ENCODE measurements around the gene ZBTB12. TPM values are rescaled to one million over a fixed set of nuclear protein-coding genes. Genes with fewer than 3 reads are reported as not detected.
"Not testable (repeated sequence)": the region's sequence is repeated elsewhere in the genome, so short reads cannot be mapped to it uniquely, and the experiment has no call there.

ZBTB12 gene
- total and polyA plus RNA-seq, 5 donors from 2014 or later = 0.20 TPM; not detected in 4

GRCh38 chr6:31933537-31933936 is 31.7 kb upstream of the ZBTB12 start:
- Mint-ChIP-seq H3K4me1 (peaks cover 0 to 2% (median 0%) of the 10 kb centered on the region in 4 donors), H3K27ac (no peak overlapping the region), H3K9me3 (no peaks in the 10 kb centered on the region), H3K4me3 (no peak overlapping the region), H3K36me3 (no peaks in the 10 kb centered on the region), H3K27me3 (peaks cover 8% of the 10 kb centered on the region)
- Histone ChIP-seq H3K27ac (ENCODE audit: insufficient read depth, low read length, poor library complexity, severe bottlenecking) (no peak overlapping the region), H3K4me1 (ENCODE audit: control insufficient read depth, insufficient read depth, low read length, poor library complexity, severe bottlenecking) (no peaks in the 10 kb centered on the region), H3K36me3 (ENCODE audit: control insufficient read depth, insufficient read depth, low read length) (no peaks in the 10 kb centered on the region), H3K4me3 (ENCODE audit: low read depth, low read length) (no peak overlapping the region), H3K9me3 (ENCODE audit: control insufficient read depth in 2 of 2, low read length in 2 of 2) (no peaks in the 10 kb centered on the region), H3K27me3 (ENCODE audit: control insufficient read depth, insufficient read depth, low read length) (no peaks in the 10 kb centered on the region)
- no peak for ATAC-seq (ENCODE audit: low read depth in 2 of 2)
- no peak for DNase-seq

GRCh38 chr6:31932137-31932536 is 30.3 kb upstream of the ZBTB12 start:
- H3K9me3 ChIP-seq (ENCODE audit: control insufficient read depth in 2 of 2, low read length in 2 of 2); H3K27me3 ChIP-seq (ENCODE audit: control insufficient read depth, insufficient read depth, low read length); H3K4me1 ChIP-seq (ENCODE audit: control insufficient read depth, insufficient read depth, low read length, poor library complexity, severe bottlenecking); H3K27ac ChIP-seq (ENCODE audit: insufficient read depth, low read length, poor library complexity, severe bottlenecking); H3K4me1 Mint-ChIP-seq; H3K4me3 Mint-ChIP-seq; H3K27me3 Mint-ChIP-seq; ATAC-seq (ENCODE audit: low read depth in 2 of 2); H3K36me3 Mint-ChIP-seq; H3K9me3 Mint-ChIP-seq; DNase-seq; H3K36me3 ChIP-seq (ENCODE audit: control insufficient read depth, insufficient read depth, low read length); H3K4me3 ChIP-seq (ENCODE audit: low read depth, low read length); H3K27ac Mint-ChIP-seq: not testable (repeated sequence)

GRCh38 chr6:31930962-31931361 is 29.1 kb upstream of the ZBTB12 start:
- no peaks in the 10 kb centered on the region for H3K9me3 ChIP-seq (ENCODE audit: control insufficient read depth in 2 of 2, low read length in 2 of 2)
- no peaks in the 10 kb centered on the region for H3K27me3 ChIP-seq (ENCODE audit: control insufficient read depth, insufficient read depth, low read length)
- no peaks in the 10 kb centered on the region for H3K36me3 ChIP-seq (ENCODE audit: control insufficient read depth, insufficient read depth, low read length)
- ATAC-seq (ENCODE audit: low read depth in 2 of 2) (no peak), DNase-seq (no peak)
- peaks cover 4% of the 10 kb centered on the region for H3K27me3 Mint-ChIP-seq
- H3K4me3 Mint-ChIP-seq = no peak overlapping the region
- no peaks in the 10 kb centered on the region for H3K36me3 Mint-ChIP-seq
- H3K4me3 ChIP-seq (ENCODE audit: low read depth, low read length) = no peak overlapping the region
- no peak overlapping the region for H3K27ac Mint-ChIP-seq
- no peak overlapping the region for H3K27ac ChIP-seq (ENCODE audit: insufficient read depth, low read length, poor library complexity, severe bottlenecking)
- no peaks in the 10 kb centered on the region for H3K9me3 Mint-ChIP-seq
- H3K4me1 ChIP-seq (ENCODE audit: control insufficient read depth, insufficient read depth, low read length, poor library complexity, severe bottlenecking) = no peaks in the 10 kb centered on the region
- H3K4me1 Mint-ChIP-seq = peaks cover 0 to 2% (median 0%) of the 10 kb centered on the region in 4 donors

- no peak overlapping the region for H3K27ac Mint-ChIP-seq
- no peak overlapping the region for H3K27ac ChIP-seq (ENCODE audit: insufficient read depth, low read length, poor library complexity, severe bottlenecking)
- peaks cover 4% of the 10 kb centered on the region for H3K27me3 Mint-ChIP-seq
- DNase-seq (no peak), ATAC-seq (ENCODE audit: low read depth in 2 of 2) (no peak)
- H3K4me1 ChIP-seq (ENCODE audit: control insufficient read depth, insufficient read depth, low read length, poor library complexity, severe bottlenecking) = no peaks in the 10 kb centered on the region
- peaks cover 0 to 2% (median 0%) of the 10 kb centered on the region in 4 donors for H3K4me1 Mint-ChIP-seq
- no peaks in the 10 kb centered on the region for H3K36me3 ChIP-seq (ENCODE audit: control insufficient read depth, insufficient read depth, low read length)
- H3K9me3 ChIP-seq (ENCODE audit: control insufficient read depth in 2 of 2, low read length in 2 of 2) = no peaks in the 10 kb centered on the region
- H3K4me3 ChIP-seq (ENCODE audit: low read depth, low read length) = no peak overlapping the region
- no peaks in the 10 kb centered on the region for H3K27me3 ChIP-seq (ENCODE audit: control insufficient read depth, insufficient read depth, low read length)
- no peaks in the 10 kb centered on the region for H3K9me3 Mint-ChIP-seq
- no peaks in the 10 kb centered on the region for H3K36me3 Mint-ChIP-seq
- H3K4me3 Mint-ChIP-seq = no peak overlapping the region
These were observed 26.7 kb upstream of the ZBTB12 start for GRCh38 chr6:31928672-31928939.

GRCh38 chr6:31927863-31928671 is 26.2 kb upstream of the ZBTB12 start:
- Histone ChIP-seq H3K9me3 (ENCODE audit: control insufficient read depth in 2 of 2, low read length in 2 of 2) (no peaks in the 10 kb centered on the region), H3K27me3 (ENCODE audit: control insufficient read depth, insufficient read depth, low read length) (no peaks in the 10 kb centered on the region), H3K27ac (ENCODE audit: insufficient read depth, low read length, poor library complexity, severe bottlenecking) (no peak overlapping the region), H3K4me1 (ENCODE audit: control insufficient read depth, insufficient read depth, low read length, poor library complexity, severe bottlenecking) (no peaks in the 10 kb centered on the region), H3K4me3 (ENCODE audit: low read depth, low read length) (no peak overlapping the region), H3K36me3 (ENCODE audit: control insufficient read depth, insufficient read depth, low read length) (no peaks in the 10 kb centered on the region)
- ATAC-seq (ENCODE audit: low read depth in 2 of 2) = no peak
- no peak for DNase-seq
- H3K4me3 Mint-ChIP-seq = no peak overlapping the region
- peaks cover 0 to 3% (median under 1%) of the 10 kb centered on the region in 4 donors for H3K4me1 Mint-ChIP-seq
- H3K27me3 Mint-ChIP-seq = no peaks in the 10 kb centered on the region
- no peaks in the 10 kb centered on the region for H3K9me3 Mint-ChIP-seq
- H3K27ac Mint-ChIP-seq = no peak overlapping the region
- no peaks in the 10 kb centered on the region for H3K36me3 Mint-ChIP-seq

GRCh38 chr6:31927242-31927862 is 25.5 kb upstream of the ZBTB12 start, which contains the start of gene C2:
Gene C2 (plus strand): TSS chr6:31927717. CDS start chr6:31927753, 36 bp downstream.
- Mint-ChIP-seq H3K27me3 (no peaks in the 10 kb centered on the region), H3K4me1 (peaks cover 0 to 4% (median 1%) of the 10 kb centered on the region in 4 donors), H3K27ac (no peak within 1 kb of the TSS), H3K36me3 (no peaks in the 10 kb centered on the region), H3K4me3 (no peak within 1 kb of the TSS), H3K9me3 (no peaks in the 10 kb centered on the region)
- Histone ChIP-seq H3K27ac (ENCODE audit: insufficient read depth, low read length, poor library complexity, severe bottlenecking) (no peak within 1 kb of the TSS), H3K36me3 (ENCODE audit: control insufficient read depth, insufficient read depth, low read length) (no peaks in the 10 kb centered on the region), H3K4me3 (ENCODE audit: low read depth, low read length) (no peak within 1 kb of the TSS), H3K4me1 (ENCODE audit: control insufficient read depth, insufficient read depth, low read length, poor library complexity, severe bottlenecking) (no peaks in the 10 kb centered on the region), H3K27me3 (ENCODE audit: control insufficient read depth, insufficient read depth, low read length) (no peaks in the 10 kb centered on the region), H3K9me3 (ENCODE audit: control insufficient read depth in 2 of 2, low read length in 2 of 2) (no peaks in the 10 kb centered on the region)
- ATAC-seq (ENCODE audit: low read depth in 2 of 2) (no peak), DNase-seq (no peak)

GRCh38 chr6:31922942-31923341 is 21.1 kb upstream of the ZBTB12 start:
- H3K27me3 Mint-ChIP-seq = peaks cover 10% of the 10 kb centered on the region
- H3K27ac ChIP-seq (ENCODE audit: insufficient read depth, low read length, poor library complexity, severe bottlenecking) = no peak overlapping the region
- H3K4me3 ChIP-seq (ENCODE audit: low read depth, low read length) = no peak overlapping the region
- ATAC-seq (ENCODE audit: low read depth in 2 of 2) = no peak
- no peaks in the 10 kb centered on the region for H3K9me3 Mint-ChIP-seq
- peak overlapping the region in 1 of 3 donors; percentile 67 for H3K27ac Mint-ChIP-seq
- H3K36me3 Mint-ChIP-seq = no peaks in the 10 kb centered on the region
- DNase-seq = peak in 2 of 3 donors; percentile 13 to 31
- no peak overlapping the region for H3K4me3 Mint-ChIP-seq
- H3K36me3 ChIP-seq (ENCODE audit: control insufficient read depth, insufficient read depth, low read length) = no peaks in the 10 kb centered on the region
- no peaks in the 10 kb centered on the region for H3K9me3 ChIP-seq (ENCODE audit: control insufficient read depth in 2 of 2, low read length in 2 of 2)
- H3K4me1 Mint-ChIP-seq = peaks cover 0 to 2% (median under 1%) of the 10 kb centered on the region in 4 donors
- H3K4me1 ChIP-seq (ENCODE audit: control insufficient read depth, insufficient read depth, low read length, poor library complexity, severe bottlenecking) = no peaks in the 10 kb centered on the region
- no peaks in the 10 kb centered on the region for H3K27me3 ChIP-seq (ENCODE audit: control insufficient read depth, insufficient read depth, low read length)

- Mint-ChIP-seq H3K36me3 (no peaks in the 10 kb centered on the region), H3K27me3 (peaks cover 10% of the 10 kb centered on the region), H3K4me3 (no peak overlapping the region), H3K4me1 (peaks cover 0 to 2% (median under 1%) of the 10 kb centered on the region in 4 donors), H3K27ac (no peak overlapping the region), H3K9me3 (no peaks in the 10 kb centered on the region)
- Histone ChIP-seq H3K36me3 (ENCODE audit: control insufficient read depth, insufficient read depth, low read length) (no peaks in the 10 kb centered on the region), H3K4me3 (ENCODE audit: low read depth, low read length) (no peak overlapping the region), H3K27me3 (ENCODE audit: control insufficient read depth, insufficient read depth, low read length) (no peaks in the 10 kb centered on the region), H3K9me3 (ENCODE audit: control insufficient read depth in 2 of 2, low read length in 2 of 2) (no peaks in the 10 kb centered on the region), H3K27ac (ENCODE audit: insufficient read depth, low read length, poor library complexity, severe bottlenecking) (no peak overlapping the region), H3K4me1 (ENCODE audit: control insufficient read depth, insufficient read depth, low read length, poor library complexity, severe bottlenecking) (no peaks in the 10 kb centered on the region)
- DNase-seq = no peak
- ATAC-seq (ENCODE audit: low read depth in 2 of 2) = no peak
These were observed 18.9 kb upstream of the ZBTB12 start for GRCh38 chr6:31920811-31921210.

Data from CD4-positive, CD25-positive, alpha-beta regulatory T cell (primary cell).